Tibial nerve (tissue), 4 donors: Measurements from ENCODE around the gene ATP2C2. TPM values are rescaled to one million over a fixed set of nuclear protein-coding genes. Genes with fewer than 3 reads are reported as not detected.

Experiments
- DNase-seq, 2 donors: peaks; one replicate each; pipeline ENCODE4 v3.0.0-alpha.2; 2019; ENCODE audit warnings: low spot score in 2 of 2
- H3K27ac ChIP-seq, 4 donors: fragments of 200-600 bp; sonication (generic) in 3 of 4; one replicate each; pipeline ENCODE4 v1.5.1; 2017 to 2019; ENCODE audit warnings: mild to moderate bottlenecking in 1 of 4
- H3K27me3 ChIP-seq, 2 donors: fragments of 200-600 bp; sonication (generic) in 1 of 2; one replicate each; pipeline versions ENCODE4 v1.5.1 to v1.6.0; 2017 to 2019
- H3K36me3 ChIP-seq, 3 donors: fragments of 200-600 bp; sonication (generic); one replicate each; pipeline ENCODE4 v1.5.1; 2018 to 2019
- H3K4me1 ChIP-seq, 4 donors: fragments of 200-600 bp; sonication (generic) in 3 of 4; one replicate each; pipeline ENCODE4 v1.5.1; 2017 to 2019
- H3K4me3 ChIP-seq, 4 donors: fragments of 200-600 bp; sonication (generic) in 3 of 4; one replicate each; pipeline ENCODE4 v1.5.1; 2017 to 2019; ENCODE audit warnings: mild to moderate bottlenecking in 1 of 4, moderate library complexity in 1 of 4
- H3K9me3 ChIP-seq, 4 donors: fragments of 200-600 bp; sonication (generic) in 3 of 4; one replicate each; pipeline ENCODE4 v1.5.1; 2017 to 2019
- CTCF ChIP-seq, 5 experiments: fragments of 200-600 bp in 3 of 5; fragments of 450-650 bp in 2 of 5; sonication (generic) in 3 of 5; IDR thresholded peaks; one replicate each; pipeline ENCODE4 v1.5.1; 2016 to 2019; ENCODE audit warnings: antibody characterized with exemption in 5 of 5, mild to moderate bottlenecking in 3 of 5, moderate library complexity in 2 of 5
- EP300 ChIP-seq, 2 donors: sonication (generic); formaldehyde crosslinking; IDR thresholded peaks; one replicate each; pipeline ENCODE4 v1.6.1; 2017; ENCODE audit warnings: antibody characterized with exemption in 2 of 2, mild to moderate bottlenecking in 1 of 2
- POLR2A ChIP-seq, 2 donors: fragments of 450-650 bp; IDR thresholded peaks; one replicate each; pipeline ENCODE4 v1.6.1; 2017; ENCODE audit warnings: antibody characterized with exemption in 2 of 2, mild to moderate bottlenecking in 2 of 2, moderate library complexity in 2 of 2
- WGBS, 2 donors: methylation state at CpG; one replicate each; pipeline ENCODE4 v1.1.5; 2018; 5-methylcytosine and 5-hydroxymethylcytosine counted together
- total RNA-seq, 4 donors: library from RNA; depleted of rRNA; stranded (reverse); fragments of >200 nt; gene quantifications; one replicate each; pipeline ENCODE4 v1.1.0, GENCODE V29; 2016

Gene ATP2C2
- total RNA-seq, 4 donors from 2014 or later, result not detected

GRCh38 chr16:84454611-84455010 is 86.3 kb downstream of the ATP2C2 start:
- no peaks in the 10 kb centered on the region for H3K27me3 ChIP-seq
- TF ChIP-seq CTCF (IDR thresholded peaks at IDR 0.05) (no peak), POLR2A (IDR thresholded peaks at IDR 0.05) (no peak), EP300 (IDR thresholded peaks at IDR 0.05) (no peak)
- no peaks in the 10 kb centered on the region for H3K4me1 ChIP-seq
- H3K9me3 ChIP-seq, result no peaks in the 10 kb centered on the region
- no peak overlapping the region for H3K4me3 ChIP-seq
- H3K27ac ChIP-seq, result no peak overlapping the region
- H3K36me3 ChIP-seq, result peaks cover 0 to 4% (median 0%) of the 10 kb centered on the region in 3 donors
- DNase-seq, result no peak
- WGBS, 2 donors, result 82 to 91% methylated on average over 13 of the region's 13 CpGs

GRCh38 chr16:84455031-84455430 is 86.7 kb downstream of the ATP2C2 start:
- no peaks in the 10 kb centered on the region for H3K4me1 ChIP-seq
- H3K27me3 ChIP-seq, result no peaks in the 10 kb centered on the region
- no peaks in the 10 kb centered on the region for H3K9me3 ChIP-seq
- 89 to 95% methylated on average over 9 of the region's 9 CpGs for whole genome bisulfite sequencing, 2 donors
- H3K36me3 ChIP-seq, result peaks cover 0 to 8% (median 0%) of the 10 kb centered on the region in 3 donors
- no peak overlapping the region for H3K27ac ChIP-seq
- no peak for DNase-seq
- H3K4me3 ChIP-seq, result no peak overlapping the region
- no peak for TF ChIP-seq POLR2A (IDR thresholded peaks at IDR 0.05)
- no peak for TF ChIP-seq EP300 (IDR thresholded peaks at IDR 0.05)
- TF ChIP-seq CTCF (IDR thresholded peaks at IDR 0.05), result no peak

GRCh38 chr16:84458606-84459532 is 90.5 kb downstream of the ATP2C2 start:
- TF ChIP-seq POLR2A (IDR thresholded peaks at IDR 0.05) (no peak), EP300 (IDR thresholded peaks at IDR 0.05) (no peak), CTCF (IDR thresholded peaks at IDR 0.05) (no peak)
- 92 to 93% methylated on average over 36 to 38 of the region's 38 CpGs for WGBS, 2 donors
- Histone ChIP-seq H3K27ac (no peak overlapping the region), H3K9me3 (no peaks in the 10 kb centered on the region), H3K4me1 (no peaks in the 10 kb centered on the region), H3K36me3 (peaks cover 0 to 36% (median 0%) of the 10 kb centered on the region in 3 donors), H3K27me3 (no peaks in the 10 kb centered on the region), H3K4me3 (no peak overlapping the region)
- no peak for DNase-seq

- H3K27me3 ChIP-seq, result no peaks in the 10 kb centered on the region
- DNase-seq, result no peak
- 81 to 92% methylated on average over 2 of the region's 2 CpGs for WGBS, 2 donors
- H3K36me3 ChIP-seq, result peaks cover 0 to 37% (median 0%) of the 10 kb centered on the region in 3 donors
- H3K9me3 ChIP-seq, result no peaks in the 10 kb centered on the region
- TF ChIP-seq CTCF (IDR thresholded peaks at IDR 0.05), result no peak
- TF ChIP-seq POLR2A (IDR thresholded peaks at IDR 0.05), result no peak
- TF ChIP-seq EP300 (IDR thresholded peaks at IDR 0.05), result no peak
- H3K27ac ChIP-seq, result no peak overlapping the region
- H3K4me1 ChIP-seq, result no peaks in the 10 kb centered on the region
- H3K4me3 ChIP-seq, result no peak overlapping the region
These were observed 91.2 kb downstream of the ATP2C2 start for GRCh38 chr16:84459533-84459894.

GRCh38 chr16:84459941-84460405 is 91.6 kb downstream of the ATP2C2 start:
- Histone ChIP-seq H3K27ac (no peak overlapping the region), H3K4me1 (no peaks in the 10 kb centered on the region), H3K9me3 (no peaks in the 10 kb centered on the region), H3K36me3 (peaks cover 0 to 42% (median 0%) of the 10 kb centered on the region in 3 donors), H3K27me3 (no peaks in the 10 kb centered on the region), H3K4me3 (no peak overlapping the region)
- TF ChIP-seq POLR2A (IDR thresholded peaks at IDR 0.05), result no peak
- TF ChIP-seq CTCF (IDR thresholded peaks at IDR 0.05), result no peak
- no peak for TF ChIP-seq EP300 (IDR thresholded peaks at IDR 0.05)
- WGBS, 2 donors, result 58 to 77% methylated on average over 5 to 14 of the region's 14 CpGs
- no peak for DNase-seq
